Epithelial cell of esophagus (primary cell): ENCODE measurements around the gene PMPCA.
A peak's percentile ranks its signal among the peaks of the same experiment; 100 is the strongest.

Experiments
- DNase-seq: peaks from one replicate; pipeline ENCODE4 v3.0.0; 2010; ENCODE audit warnings: low read depth
- H3K4me3 ChIP-seq: 2 replicates; pipeline ENCODE4 v1.5.1; 2011; ENCODE audit warnings: mild to moderate bottlenecking, low read length, control low read depth
- CTCF ChIP-seq: IDR thresholded peaks from 2 replicates; pipeline ENCODE4 v1.5.1; 2011; ENCODE audit warnings: low read depth, mild to moderate bottlenecking, low read length, control low read depth, inconsistent platforms; ENCODE audit not compliant: insufficient read depth; ENCODE audit errors: missing control alignments

The PMPCA gene

GRCh38 chr9:136399176-136400037 is 11.1 kb upstream of the PMPCA start:
- peak overlapping the region; percentile 71 for H3K4me3 ChIP-seq
- DNase-seq: peak; percentile 27
- TF ChIP-seq CTCF: no peak

GRCh38 chr9:136400038-136400834 is 10.2 kb upstream of the PMPCA start, which contains the start of gene SNAPC4:
Gene SNAPC4, minus strand, starts transcription at chr9:136400170. Its CDS starts 1,742 bp downstream, at chr9:136398428.
- peak; percentile 89 for DNase-seq
- TF ChIP-seq CTCF: peak; percentile 41
- peak within 1 kb of the TSS; percentile 71 for H3K4me3 ChIP-seq

- TF ChIP-seq CTCF: no peak
- DNase-seq: peak; percentile 24
- no peak overlapping the region for H3K4me3 ChIP-seq
Observed at GRCh38 chr9:136401173-136401922, 9.1 kb upstream of the PMPCA start.

- no peak for TF ChIP-seq CTCF
- H3K4me3 ChIP-seq: no peak overlapping the region
- DNase-seq: no peak
Observed at GRCh38 chr9:136402067-136402466, 8.4 kb upstream of the PMPCA start.

- DNase-seq: no peak
- no peak for TF ChIP-seq CTCF
- H3K4me3 ChIP-seq: no peak overlapping the region
Observed at GRCh38 chr9:136403538-136403914, 6.9 kb upstream of the PMPCA start.

- no peak for DNase-seq
- TF ChIP-seq CTCF: no peak
- H3K4me3 ChIP-seq: no peak overlapping the region
Observed at GRCh38 chr9:136403915-136404800, 6.3 kb upstream of the PMPCA start.
